Measurements from ENCODE around the gene SLC25A34.
A peak's percentile ranks its signal among the peaks of the same experiment; 100 is the strongest.
"Not testable (repeated sequence)": the region's sequence is repeated elsewhere in the genome, so short reads cannot be mapped to it uniquely, and the experiment has no call there.

SLC25A34 gene
- total RNA-seq, result 2.4 to 3.7 (median 2.9) reads per million in 4 experiments

DNA sequence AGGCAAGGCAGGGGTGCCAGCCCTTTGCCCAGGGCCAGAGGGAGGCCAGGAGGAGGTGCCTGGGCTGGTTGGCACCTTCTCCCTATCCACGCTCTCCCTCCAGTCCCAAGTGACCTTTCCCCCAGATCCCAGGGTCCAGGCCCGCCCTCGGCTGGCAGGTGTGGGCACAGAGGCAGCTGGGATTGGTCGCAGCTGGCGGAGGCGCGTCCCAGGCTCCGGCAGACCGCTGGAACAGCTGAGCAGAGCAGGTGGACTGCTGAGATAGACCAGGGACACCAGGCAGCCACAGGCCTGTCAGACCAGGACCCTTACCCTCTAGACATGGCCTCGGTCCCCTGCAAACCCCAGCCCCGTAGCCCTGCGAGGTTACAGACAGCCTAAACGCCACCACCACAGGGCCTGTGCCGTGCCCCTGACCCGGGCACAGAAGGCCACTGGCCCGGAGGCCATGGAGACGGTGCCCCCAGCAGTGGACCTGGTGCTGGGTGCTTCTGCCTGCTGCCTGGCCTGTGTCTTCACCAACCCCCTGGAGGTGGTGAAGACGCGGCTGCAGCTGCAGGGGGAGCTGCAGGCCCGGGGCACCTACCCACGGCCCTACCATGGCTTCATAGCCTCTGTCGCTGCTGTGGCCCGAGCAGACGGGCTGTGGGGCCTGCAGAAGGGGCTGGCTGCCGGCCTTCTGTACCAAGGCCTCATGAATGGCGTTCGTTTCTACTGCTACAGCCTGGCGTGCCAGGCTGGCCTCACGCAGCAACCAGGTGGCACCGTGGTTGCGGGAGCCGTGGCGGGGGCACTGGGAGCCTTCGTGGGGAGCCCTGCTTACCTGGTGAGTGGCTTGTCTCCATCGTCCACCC is at the start of gene SLC25A34:
Gene SLC25A34, plus strand, starts transcription at position 221 of the 854 bp plus-strand sequence. Its CDS starts 228 bp downstream, at position 449.
- DNase-seq, result no peak

DNA sequence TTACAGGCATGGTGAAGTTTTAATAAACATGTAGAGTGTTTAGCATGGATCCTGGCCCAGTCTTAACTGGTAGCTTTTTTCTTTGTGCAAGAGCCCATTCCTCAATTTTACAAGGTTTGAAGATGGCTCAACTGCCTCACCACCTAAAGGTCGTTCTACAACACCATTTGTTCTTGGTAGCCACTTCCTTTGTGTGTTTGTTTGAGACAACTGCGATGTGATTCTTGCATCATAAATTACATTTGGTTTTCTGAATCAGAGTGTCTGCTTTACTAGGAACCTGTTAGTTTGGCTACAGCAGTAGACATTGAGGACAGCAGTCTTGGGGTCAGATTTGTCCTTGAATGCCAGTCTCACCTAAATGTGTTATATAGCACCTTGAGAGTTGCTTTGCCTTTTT is 48.6 kb upstream of the SLC25A34 start:
- no peak for DNase-seq

GRCh38 chr1:15690317-15690716 is 45.7 kb upstream of the SLC25A34 start:
- DNase-seq, result no peak

DNA sequence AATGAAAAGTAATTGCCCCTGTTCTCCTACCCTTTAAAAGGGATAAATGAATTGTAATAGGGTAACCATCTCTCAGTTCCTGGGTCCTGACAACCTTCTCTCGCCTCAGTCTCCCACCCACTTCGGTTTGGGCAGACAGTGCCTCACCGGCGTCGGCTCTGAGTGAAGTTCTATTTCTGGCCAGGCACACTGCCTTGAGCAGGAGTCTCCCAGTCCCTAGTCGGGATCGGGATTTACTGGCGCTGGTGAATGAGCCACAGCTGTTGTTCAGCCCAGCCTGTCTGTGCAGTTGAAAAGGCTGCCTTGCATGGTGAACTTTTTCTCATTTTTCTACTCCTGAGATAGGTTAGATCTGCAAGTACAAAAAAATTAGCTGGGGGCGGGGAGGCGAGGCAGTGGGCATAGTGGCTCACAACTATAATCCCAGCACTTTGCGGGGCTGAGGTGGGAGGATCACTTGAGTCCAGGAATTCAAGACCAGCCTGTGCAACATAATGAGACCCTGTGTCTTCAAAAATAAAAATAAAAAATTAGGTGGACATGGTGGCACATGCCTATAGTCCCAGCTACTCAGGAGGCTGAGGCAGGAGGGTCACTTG is 44.5 kb upstream of the SLC25A34 start:
- no peak for DNase-seq

- DNase-seq, result no peak
Observed at GRCh38 chr1:15692121-15692682, 43.9 kb upstream of the SLC25A34 start.

- DNase-seq, result no peak
Observed at GRCh38 chr1:15693371-15693770, 42.7 kb upstream of the SLC25A34 start.

GRCh38 chr1:15696956-15697521 is 39.0 kb upstream of the SLC25A34 start:
- peak; percentile 4 for DNase-seq

- no peak for DNase-seq
Observed at GRCh38 chr1:15698201-15698600, 37.9 kb upstream of the SLC25A34 start.

GRCh38 chr1:15699321-15699720 is 36.7 kb upstream of the SLC25A34 start:
- DNase-seq, result not testable (repeated sequence)

DNA sequence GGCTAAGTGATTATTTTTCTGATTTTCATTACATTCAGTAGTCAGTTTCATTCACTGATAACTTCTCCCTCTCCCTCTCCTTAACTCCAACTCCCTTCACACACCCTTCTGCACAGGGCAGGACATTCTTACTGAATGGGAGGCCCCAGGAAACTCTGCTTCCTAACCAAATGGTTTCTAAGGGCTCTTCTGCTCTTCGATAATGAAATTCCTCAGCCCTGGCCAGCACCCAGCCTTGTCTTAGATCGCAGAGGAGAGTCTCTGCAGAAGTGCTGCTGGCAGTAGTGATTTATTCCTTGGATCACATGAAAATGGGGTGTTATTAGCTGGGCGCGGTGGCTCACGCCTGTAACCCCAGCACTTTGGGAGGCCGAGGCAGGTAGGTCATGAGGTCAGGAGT is 35.5 kb upstream of the SLC25A34 start:
- no peak for DNase-seq

DNA sequence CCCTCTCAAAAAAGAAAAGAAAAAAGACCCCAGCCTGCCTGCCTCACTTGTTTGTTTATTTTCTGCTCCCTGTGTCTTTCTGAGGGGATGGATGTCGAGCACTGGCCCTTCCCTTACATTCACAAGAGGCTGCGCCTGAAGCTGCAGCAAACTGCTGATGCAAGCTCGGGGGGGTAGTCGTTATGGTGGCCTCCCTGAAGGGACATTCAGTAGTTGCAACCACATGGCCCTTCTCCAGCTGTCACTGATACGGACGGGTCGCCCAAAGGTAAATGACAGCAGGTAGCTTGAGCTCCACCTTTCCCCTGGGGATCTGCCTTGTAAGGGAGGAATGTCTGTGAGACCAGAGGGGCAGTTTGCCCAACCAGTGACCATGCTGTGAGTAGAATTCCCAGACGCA is 34.3 kb upstream of the SLC25A34 start:
- no peak for DNase-seq

DNA sequence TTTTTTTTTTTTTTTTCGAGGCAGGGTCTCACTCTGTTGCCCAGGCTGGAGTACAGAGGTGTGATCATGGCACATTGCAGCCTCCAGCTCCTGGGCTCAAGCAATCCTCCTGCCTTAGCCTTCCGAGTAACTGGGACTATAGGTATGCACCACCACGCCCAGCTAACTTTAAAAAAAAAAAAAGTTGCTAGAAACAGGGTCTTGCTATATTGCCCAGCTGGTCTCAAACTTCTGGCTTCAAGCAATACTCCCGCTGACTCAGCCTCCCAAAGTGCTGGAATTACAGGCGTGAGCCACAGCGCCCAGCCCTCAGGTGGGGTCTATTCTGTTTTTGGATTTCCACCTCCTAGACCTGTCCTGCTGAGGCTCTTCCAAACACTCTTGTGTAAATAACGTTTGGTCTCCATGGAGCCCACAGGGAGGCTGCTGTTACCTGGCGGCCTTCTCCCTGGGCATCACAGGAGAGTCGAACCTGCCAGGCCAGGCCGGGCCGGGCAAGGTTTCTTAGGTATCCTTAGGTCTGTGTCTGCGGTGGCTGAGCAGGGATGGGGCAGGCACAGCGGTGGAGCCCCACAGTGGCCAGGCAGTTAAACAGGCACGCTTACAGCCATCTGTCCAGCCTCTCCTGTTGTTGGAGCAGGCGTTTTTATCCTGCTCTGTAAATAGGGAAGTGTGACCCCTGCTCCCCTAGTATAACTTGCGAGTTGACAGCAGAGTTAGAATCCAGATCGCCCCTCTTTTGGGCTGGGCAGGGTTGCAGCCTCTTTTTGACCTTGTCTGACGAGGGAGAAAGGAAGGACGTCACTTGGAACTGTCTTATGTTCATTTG is 33.1 kb upstream of the SLC25A34 start:
- no peak for DNase-seq

DNA sequence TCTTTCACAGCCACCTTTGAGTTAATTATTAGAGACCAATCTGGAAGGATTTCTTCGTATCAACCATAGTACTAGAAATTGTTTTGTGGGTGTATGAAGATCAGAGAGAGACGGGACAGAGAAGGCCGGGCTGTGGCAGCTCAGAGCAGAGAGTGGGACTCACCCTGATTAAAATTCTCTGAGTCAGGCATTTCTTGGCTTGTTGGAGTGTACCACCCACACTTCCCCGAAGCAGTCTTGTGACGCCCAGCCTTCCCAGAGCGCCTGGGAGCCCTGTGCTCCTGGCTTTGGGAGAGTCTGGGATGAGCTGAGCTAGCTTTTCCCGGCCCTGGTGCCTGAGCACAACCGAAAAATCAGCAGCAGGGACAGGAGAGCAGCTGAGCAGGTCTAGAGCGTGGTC is 32.5 kb upstream of the SLC25A34 start:
- DNase-seq, result no peak

- DNase-seq, result no peak
Observed at GRCh38 chr1:15704526-15705183, 31.4 kb upstream of the SLC25A34 start.

DNA sequence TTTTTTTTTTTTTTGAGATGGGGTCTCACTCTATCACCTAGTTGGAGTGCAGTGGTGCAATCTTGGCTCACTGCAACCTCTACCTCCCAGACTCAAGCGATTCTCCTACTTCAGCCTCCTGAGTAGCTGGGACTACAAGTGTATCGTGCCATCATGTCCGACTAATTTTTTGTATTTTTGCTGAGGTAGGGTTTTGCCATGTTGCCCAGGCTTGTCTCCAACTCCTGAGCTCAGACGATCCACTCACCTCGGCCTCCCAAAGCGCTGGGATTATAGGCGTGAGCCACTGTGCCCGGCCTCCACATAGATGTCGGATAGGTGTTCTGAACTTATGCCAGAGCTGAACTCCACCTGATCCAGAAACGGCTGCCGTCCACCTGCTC is 30.9 kb upstream of the SLC25A34 start:
- no peak for DNase-seq

DNA sequence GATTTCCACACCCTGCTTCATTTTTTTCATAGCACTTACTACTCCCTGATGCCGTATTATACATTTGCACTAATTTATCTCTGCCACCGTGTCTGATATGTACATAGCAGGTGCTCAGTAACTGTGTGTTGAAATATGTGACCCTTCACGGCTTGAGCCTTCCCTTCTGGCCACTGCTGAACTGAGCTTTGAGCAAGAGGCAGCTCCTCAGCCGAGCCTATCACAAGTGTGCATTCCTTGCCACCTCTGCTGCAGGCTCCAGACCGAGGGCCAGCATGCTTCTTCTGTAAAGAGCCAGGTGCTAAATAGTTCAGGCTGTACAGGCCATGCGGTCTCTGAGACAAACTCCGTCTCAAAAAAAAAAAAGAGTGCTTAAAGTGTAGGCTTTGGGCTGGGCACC is 29.3 kb upstream of the SLC25A34 start:
- no peak for DNase-seq

- DNase-seq, result no peak
Observed at GRCh38 chr1:15707239-15707925, 28.7 kb upstream of the SLC25A34 start.

DNA sequence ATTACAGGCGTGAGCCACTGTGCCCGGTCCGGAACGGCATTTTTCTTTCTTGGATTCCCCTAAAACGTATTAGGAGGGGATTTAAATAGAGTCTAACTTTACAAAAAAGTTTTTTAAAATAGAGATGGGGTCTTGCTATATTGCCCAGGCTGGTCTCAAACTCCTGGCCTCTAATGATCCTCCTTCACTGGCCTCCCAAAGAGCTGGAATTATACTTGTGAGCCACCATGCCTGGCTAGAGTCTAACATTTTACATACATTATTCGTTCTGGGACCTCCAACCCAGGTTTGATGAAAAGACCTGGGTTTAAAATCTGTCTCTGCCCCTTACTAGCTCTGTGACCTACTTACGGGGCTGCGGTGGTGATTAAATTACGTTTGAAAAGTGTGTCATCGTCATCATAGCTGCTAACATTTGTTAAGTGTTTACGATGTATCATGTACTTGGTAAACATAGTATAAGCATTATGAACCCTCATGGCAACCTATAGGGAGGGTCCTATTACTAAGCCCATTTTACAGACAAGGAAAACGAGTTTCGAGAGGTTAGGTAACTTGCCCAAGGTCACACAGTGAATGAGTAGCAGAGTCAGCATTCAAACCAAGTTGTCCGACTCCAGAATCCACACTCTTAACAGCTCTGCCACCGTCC is 27.4 kb upstream of the SLC25A34 start:
- no peak for DNase-seq

GRCh38 chr1:15709226-15709625 is 26.8 kb upstream of the SLC25A34 start:
- no peak for DNase-seq

DNA sequence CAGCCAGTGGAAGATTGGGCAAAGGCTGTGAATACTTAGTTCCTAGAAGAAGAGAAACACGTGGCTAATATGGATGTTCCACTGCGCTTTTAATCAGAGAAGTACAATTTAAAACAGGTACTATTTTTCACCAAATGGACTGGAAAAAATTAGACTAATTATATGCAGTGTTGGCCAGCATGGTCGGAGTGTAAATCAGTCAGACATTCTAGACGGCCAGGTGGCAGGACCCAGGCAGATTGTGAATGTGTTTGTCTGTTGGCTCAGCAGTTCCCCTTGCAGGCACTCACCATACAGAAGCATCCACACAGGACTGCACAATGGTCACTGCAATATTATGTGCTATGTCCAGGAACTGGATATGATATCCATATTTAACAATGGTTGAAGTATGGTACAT is 23.9 kb upstream of the SLC25A34 start:
- no peak for DNase-seq
